GM18519 (cell line): ENCODE data around the gene RPA1.
"Not testable (repeated sequence)": the region's sequence is repeated elsewhere in the genome, so short reads cannot be mapped to it uniquely, and the experiment has no call there.

Experiments
- ATAC-seq: cut with Tn5 transposase; IDR thresholded peaks from one replicate; pipeline ENCODE4 v1.9.1; 2021; ENCODE audit warnings: mild to moderate bottlenecking, moderate library complexity; ENCODE audit not compliant: unreplicated experiment, low FRiP score

Gene RPA1

DNA sequence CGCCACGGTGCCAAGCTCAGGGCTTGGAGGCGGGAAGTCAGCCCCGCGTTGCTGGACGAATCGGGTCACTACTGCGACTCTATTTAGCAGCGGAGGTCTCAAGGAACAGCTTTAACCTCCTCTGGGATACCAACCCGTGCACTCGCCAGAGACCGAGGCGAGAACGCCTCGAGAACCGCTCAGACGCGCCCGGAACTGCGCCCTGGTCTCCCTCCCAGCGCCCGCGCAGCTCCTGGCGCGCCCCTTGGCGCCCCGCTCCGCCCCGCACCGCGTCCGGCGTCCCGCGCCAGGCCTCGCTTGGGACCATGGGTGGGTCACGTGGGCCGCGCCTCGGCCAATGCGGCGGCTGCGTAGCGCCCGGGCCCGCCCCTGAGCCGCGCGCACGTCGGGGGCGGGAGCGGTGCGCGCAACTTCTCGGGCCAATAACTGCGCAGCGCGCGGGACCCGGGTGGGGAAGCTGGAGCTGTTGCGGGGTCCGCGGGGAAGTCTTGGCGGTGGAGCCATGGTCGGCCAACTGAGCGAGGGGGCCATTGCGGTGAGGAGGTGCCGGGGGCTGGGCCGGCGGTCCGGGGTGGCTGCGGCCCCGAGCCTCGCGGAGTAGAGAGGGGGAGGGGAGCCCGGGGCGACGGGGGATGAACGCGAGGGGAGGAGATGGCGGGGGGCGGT is at the start of gene RPA1, which contains the start of gene SMYD4:
Gene RPA1, plus strand, starts transcription at position 414 of the 666 bp plus-strand sequence. Its CDS starts 89 bp downstream, at position 503.
Gene SMYD4, minus strand, starts transcription at position 311 of the 666 bp plus-strand sequence. CDS start 1,908 bp downstream, outside the sequence.
- ATAC-seq, result peak; percentile 68

DNA sequence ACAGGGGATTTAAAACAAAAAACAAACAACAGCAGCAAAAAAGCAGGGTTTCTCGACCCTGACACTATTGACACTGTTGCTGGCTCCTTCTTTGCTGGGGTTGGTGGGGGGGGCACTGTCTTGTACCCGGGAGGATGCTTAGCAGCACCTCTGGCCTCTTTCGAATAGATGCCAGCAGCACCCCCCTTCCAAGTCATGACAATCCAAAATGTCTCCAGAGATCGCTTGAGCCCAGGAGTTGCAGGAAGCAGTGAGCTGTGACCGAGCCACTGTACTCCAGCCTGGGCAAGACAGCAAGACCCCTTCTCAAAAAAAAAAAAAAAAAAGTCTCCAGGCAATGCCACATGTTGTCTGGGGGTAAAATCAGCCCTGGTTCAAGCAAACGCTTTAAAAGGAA is 47.6 kb upstream of the RPA1 start:
- no peak for ATAC-seq

DNA sequence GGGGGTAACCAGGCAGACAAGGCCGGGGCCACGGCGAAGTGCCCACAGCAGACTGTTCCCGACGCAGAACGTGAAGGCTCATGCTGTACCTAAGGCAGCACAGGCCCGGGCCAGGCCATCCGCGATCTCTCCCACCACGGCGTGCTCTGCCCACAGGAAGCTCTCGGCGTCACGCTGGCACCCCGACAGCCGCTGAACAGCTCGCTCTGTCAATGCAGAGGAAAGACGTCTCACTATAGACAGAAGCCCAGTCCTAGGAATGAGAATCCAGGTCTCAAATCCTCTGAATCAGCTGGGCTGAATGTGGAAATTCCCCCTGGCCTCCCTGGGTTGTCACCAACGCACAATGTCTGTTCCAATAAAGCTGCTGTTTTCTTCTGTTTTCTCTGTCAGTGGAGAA is 46.5 kb upstream of the RPA1 start:
- no peak for ATAC-seq

- ATAC-seq, result no peak
These were observed 45.8 kb upstream of the RPA1 start for GRCh38 chr17:1783834-1784611.

DNA sequence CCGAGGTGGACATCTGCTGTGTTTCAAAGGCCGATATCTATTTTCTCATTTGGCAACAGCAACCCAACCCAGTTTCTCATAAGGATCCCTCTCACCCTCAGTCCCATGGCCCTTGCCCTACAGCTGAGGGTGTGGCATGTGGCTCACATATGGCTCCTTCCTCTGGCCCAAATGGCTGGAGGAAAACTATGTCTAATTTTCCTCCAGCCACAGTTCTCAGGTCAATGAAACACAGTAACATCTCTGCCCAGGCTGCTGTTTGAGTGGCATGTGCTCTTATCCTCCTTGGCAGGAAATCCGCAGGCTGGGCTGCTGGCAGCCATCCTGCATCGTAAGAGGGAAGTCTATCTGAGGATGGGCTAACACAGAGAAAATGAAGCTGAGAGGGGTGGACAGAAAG is 43.9 kb upstream of the RPA1 start:
- ATAC-seq, result no peak

- no peak for ATAC-seq
These were observed 43.1 kb upstream of the RPA1 start for GRCh38 chr17:1786708-1787107.

DNA sequence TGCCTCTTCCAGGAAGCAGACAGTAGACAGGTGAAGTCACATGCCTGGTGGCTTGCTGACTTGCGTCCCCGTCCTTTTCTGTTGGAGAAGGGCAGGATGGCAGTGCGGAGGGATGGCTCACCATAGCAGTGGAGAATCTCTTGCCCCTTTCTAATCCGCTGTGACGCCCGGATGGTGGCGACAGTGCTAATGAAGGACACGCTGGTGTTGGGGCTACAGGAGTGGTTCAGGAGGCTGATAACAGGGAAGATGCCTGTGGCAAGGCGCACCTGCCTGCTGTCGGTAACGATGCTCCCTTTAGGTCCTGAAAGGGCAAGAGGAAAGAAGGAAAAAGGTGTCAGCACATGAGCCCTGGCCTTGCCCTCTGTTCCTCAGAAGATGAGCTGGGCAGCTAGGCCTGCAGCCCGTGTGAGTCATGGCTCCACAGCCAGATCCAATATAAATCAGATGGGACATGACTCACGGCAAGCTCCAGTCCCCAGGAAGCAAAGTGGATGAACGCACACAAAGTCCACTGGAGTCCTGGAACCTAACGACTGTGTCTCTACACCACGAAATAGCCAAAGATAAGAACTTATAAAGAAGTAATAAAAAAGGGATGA is 42.4 kb upstream of the RPA1 start:
- ATAC-seq, result no peak

GRCh38 chr17:1789936-1790335 is 39.9 kb upstream of the RPA1 start:
- ATAC-seq, result no peak

DNA sequence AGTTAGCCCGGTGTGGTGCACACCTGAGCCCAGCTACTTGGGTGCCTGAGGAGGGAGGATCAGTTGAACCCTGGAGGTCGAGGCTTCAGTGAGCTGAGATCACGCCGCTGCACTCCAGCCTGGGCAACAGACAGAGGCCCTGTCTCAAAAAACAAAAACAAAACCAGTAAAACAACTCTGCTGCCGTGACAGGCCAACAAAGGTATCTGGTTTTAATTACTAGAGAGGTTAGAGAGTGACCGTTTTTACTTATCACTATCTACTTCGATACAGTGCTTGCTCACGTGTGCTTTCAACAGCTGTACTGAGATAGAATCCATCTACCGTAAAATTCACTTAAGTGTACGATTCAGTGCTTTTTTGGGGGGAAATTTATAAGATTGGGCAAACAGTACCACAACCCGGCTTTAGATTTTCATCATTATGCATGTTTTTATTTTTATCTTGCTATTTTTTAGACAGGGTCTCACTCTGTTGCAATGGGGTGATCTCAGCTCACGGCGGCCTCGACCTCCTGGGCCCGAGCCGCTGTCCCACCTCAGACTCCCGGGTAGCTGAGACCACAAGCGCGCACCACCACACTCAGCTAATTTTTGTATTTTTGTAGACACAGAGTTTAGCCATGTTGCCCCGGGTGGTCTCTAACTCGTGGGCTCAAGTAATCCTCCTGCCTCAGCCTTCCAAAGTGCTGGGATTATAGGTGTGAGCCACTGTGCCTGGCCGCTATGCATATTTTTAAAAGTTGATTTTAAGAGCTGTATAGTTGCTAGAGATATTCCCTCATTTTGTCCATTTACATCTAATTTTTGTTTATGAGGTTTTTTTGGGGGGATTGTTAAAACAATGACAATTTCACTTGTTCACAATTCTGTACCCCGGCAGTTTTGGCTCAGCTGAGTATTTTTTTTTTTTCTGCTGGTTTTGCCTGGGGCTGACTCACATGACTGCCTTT is 37.0 kb upstream of the RPA1 start:
- ATAC-seq, result no peak

- ATAC-seq, result no peak
These were observed 36.4 kb upstream of the RPA1 start for GRCh38 chr17:1793447-1793806.

GRCh38 chr17:1796800-1797199 is 33.0 kb upstream of the RPA1 start:
- no peak for ATAC-seq

DNA sequence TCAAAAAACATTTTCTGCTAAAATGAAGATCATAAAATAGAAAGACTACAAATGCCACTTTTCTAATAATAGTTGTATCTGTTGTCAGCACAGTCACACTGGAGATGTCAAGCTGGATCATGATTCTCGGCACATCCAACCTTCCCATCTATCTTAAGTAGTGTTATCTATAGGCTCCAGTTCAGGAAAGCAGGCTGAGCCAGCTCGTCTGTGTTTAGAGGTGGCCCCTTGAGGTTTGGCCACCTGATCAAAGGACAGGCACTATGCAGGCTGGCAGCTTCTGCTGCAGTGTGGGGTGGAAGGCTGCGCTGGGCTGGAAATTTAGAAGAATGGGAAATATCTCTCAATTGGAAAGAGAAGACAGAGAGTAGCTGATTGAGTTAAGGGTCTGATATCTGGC is 32.5 kb upstream of the RPA1 start:
- ATAC-seq, result no peak

GRCh38 chr17:1797846-1798245 is 32.0 kb upstream of the RPA1 start:
- not testable (repeated sequence) for ATAC-seq

GRCh38 chr17:1800240-1800639 is 29.6 kb upstream of the RPA1 start:
- ATAC-seq, result no peak

GRCh38 chr17:1800712-1801111 is 29.1 kb upstream of the RPA1 start:
- no peak for ATAC-seq

GRCh38 chr17:1802429-1802828 is 27.4 kb upstream of the RPA1 start:
- no peak for ATAC-seq

DNA sequence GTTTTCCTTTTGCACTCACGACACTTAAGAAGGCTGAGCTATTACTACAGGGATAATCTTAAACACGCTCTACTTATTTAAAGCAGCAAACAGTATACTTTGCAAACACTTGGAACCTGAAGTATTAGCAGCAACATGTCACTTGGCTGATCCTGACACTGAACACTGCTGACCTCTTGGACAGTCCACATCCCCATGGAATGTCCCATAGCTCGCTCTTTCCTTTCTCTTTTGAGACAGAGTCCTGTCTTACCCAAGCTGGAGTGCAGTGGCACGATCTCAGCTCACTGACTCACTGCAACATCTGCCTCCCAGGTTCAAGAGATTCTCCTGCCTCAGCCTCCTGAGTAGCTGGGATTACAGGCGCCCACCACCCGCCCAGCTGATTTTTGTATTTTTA is 26.5 kb upstream of the RPA1 start:
- no peak for ATAC-seq

- ATAC-seq, result no peak
These were observed 21.9 kb upstream of the RPA1 start for GRCh38 chr17:1807890-1808289.

DNA sequence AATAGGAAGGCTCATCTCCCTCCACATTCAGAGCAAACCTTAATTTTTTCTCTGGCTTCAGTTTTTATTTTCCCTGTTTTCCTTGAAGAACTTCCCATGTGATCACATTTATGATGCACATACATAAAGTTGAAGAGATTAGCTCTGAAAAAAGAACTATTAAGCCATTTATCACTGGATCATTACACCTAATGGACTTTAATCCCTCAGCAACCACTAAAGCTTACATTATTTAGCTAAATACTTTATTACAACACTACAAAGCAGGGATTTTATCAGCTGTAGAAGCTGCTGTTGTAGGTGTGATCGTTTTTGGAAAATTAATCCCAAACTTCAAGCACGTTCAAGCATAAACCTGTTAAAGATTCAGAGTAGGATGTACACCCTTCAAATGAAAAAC is 21.2 kb upstream of the RPA1 start:
- ATAC-seq, result no peak

- ATAC-seq, result not testable (repeated sequence)
These were observed 20.0 kb upstream of the RPA1 start for GRCh38 chr17:1809815-1810214.
